Astrocyte of the cerebellum (primary cell): ENCODE data around the gene CA5A.
"Not testable (repeated sequence)": the region's sequence is repeated elsewhere in the genome, so short reads cannot be mapped to it uniquely, and the experiment has no call there.

Source experiments
- DNase-seq: peaks from one replicate; pipeline ENCODE4 v3.0.0-alpha.2; 2011; ENCODE audit warnings: low read depth
- H3K4me3 ChIP-seq: 2 replicates; pipeline ENCODE4 v1.5.1; 2011; ENCODE audit warnings: mild to moderate bottlenecking, low read depth, low read length, moderate library complexity
- CTCF ChIP-seq: IDR thresholded peaks from 2 replicates; pipeline ENCODE4 v1.5.1; 2012; ENCODE audit warnings: low read length, low read depth, moderate library complexity, mild to moderate bottlenecking; ENCODE audit errors: missing control alignments
- in situ Hi-C: cut with HindIII; loops from 2 replicates; pipeline ENCODE4 v1.10.0; 2017; ENCODE audit warnings: low sequenced_read_pairs

The CA5A gene

GRCh38 chr16:87897521-87898505, 38.5 kb downstream of the CA5A start:
- DNase-seq: no peak
- H3K4me3 ChIP-seq: no peak overlapping the region
- no peak for TF ChIP-seq CTCF
- in situ Hi-C loops: no loop called here

GRCh38 chr16:87896924-87897520, 39.3 kb downstream of the CA5A start:
- DNase-seq, in situ Hi-C loops, H3K4me3 ChIP-seq: not testable (repeated sequence)

- DNase-seq, in situ Hi-C loops, H3K4me3 ChIP-seq: not testable (repeated sequence)
These were observed 40.0 kb downstream of the CA5A start for GRCh38 chr16:87896176-87896890.

- TF ChIP-seq CTCF: no peak
- peak; percentile 12 for DNase-seq
- in situ Hi-C loops: no loop called here
- no peak overlapping the region for H3K4me3 ChIP-seq
These were observed 40.6 kb downstream of the CA5A start for GRCh38 chr16:87895641-87896141.

GRCh38 chr16:87894005-87894404, 42.3 kb downstream of the CA5A start:
- DNase-seq, H3K4me3 ChIP-seq, in situ Hi-C loops: not testable (repeated sequence)

- TF ChIP-seq CTCF: no peak
- in situ Hi-C loops: no loop called here
- no peak for DNase-seq
- no peak overlapping the region for H3K4me3 ChIP-seq
These were observed 44.6 kb downstream of the CA5A start for GRCh38 chr16:87891764-87892163.

GRCh38 chr16:87889762-87890161, 46.6 kb downstream of the CA5A start:
- H3K4me3 ChIP-seq, DNase-seq, in situ Hi-C loops: not testable (repeated sequence)

GRCh38 chr16:87888346-87888745, 48.0 kb downstream of the CA5A start:
- in situ Hi-C loops, H3K4me3 ChIP-seq, DNase-seq: not testable (repeated sequence)

- DNase-seq, in situ Hi-C loops, H3K4me3 ChIP-seq: not testable (repeated sequence)
These were observed 48.4 kb downstream of the CA5A start for GRCh38 chr16:87887931-87888330.

- H3K4me3 ChIP-seq, DNase-seq, in situ Hi-C loops: not testable (repeated sequence)
These were observed 50.9 kb downstream of the CA5A start for GRCh38 chr16:87885371-87885967.
